DOHH2 (cell line): Measurements from ENCODE around the gene ITGB5.

Experiments
- CTCF ChIP-seq: fragments of 200-600 bp; sonication (generic); IDR thresholded peaks from one replicate; pipeline ENCODE4 v1.5.1; 2014; ENCODE audit warnings: antibody characterized with exemption, mild to moderate bottlenecking, low read depth, low read length; ENCODE audit not compliant: poor library complexity, severe bottlenecking
- EZH2phosphoT487 ChIP-seq: fragments of 200-600 bp; sonication (generic); IDR thresholded peaks from 2 replicates; pipeline ENCODE4 v1.6.1; 2017; ENCODE audit warnings: borderline replicate concordance, mild to moderate bottlenecking, antibody characterized with exemption, low read length, moderate library complexity, mixed read lengths

- no peak for TF ChIP-seq CTCF
- TF ChIP-seq EZH2phosphoT487 = no peak
Observed at GRCh38 chr3:124804875-124805274, 82.3 kb downstream of the ITGB5 start.
